HL-60 (cell line): ENCODE data around the gene ZKSCAN4.
A peak's percentile ranks its signal among the peaks of the same experiment; 100 is the strongest.

Experiments used
- DNase-seq, 2 experiments: peaks; one replicate each; pipeline ENCODE4 v3.0.0-alpha.2; 2010 to 2020; ENCODE audit warnings: low read depth in 1 of 2, low spot score in 1 of 2
- H3K27ac ChIP-seq: fragments of 250-450 bp; sonication (Bioruptor Pico); replicated peaks from 2 replicates; pipeline ENCODE4 v1.5.1; 2020; ENCODE audit warnings: mild to moderate bottlenecking, moderate library complexity
- H3K27me3 ChIP-seq: fragments of 250-450 bp; sonication (Bioruptor Pico); 2 replicates; pipeline ENCODE4 v1.5.1; 2021; ENCODE audit warnings: mild to moderate bottlenecking, moderate library complexity; ENCODE audit not compliant: insufficient read depth, poor library complexity, severe bottlenecking
- H3K4me3 ChIP-seq: replicated peaks from 2 replicates; pipeline ENCODE4 v1.5.1; 2011; ENCODE audit warnings: mild to moderate bottlenecking, control low read depth, low read length; ENCODE audit not compliant: insufficient read depth
- CTCF ChIP-seq: IDR thresholded peaks from one replicate; pipeline ENCODE4 v1.5.1; 2011; ENCODE audit warnings: low read length, control low read depth, inconsistent platforms; ENCODE audit not compliant: insufficient read depth
- GABPA ChIP-seq: IDR thresholded peaks from 2 replicates; pipeline ENCODE4 v1.6.1; 2012; ENCODE audit warnings: low read depth
- POLR2AphosphoS5 ChIP-seq: IDR thresholded peaks from 2 replicates; pipeline ENCODE4 v1.6.1; 2012; ENCODE audit warnings: low read depth
- REST ChIP-seq: IDR thresholded peaks from 2 replicates; pipeline ENCODE4 v1.6.1; 2012; ENCODE audit warnings: low read depth; ENCODE audit not compliant: insufficient replicate concordance
- SPI1 ChIP-seq: IDR thresholded peaks from 2 replicates; pipeline ENCODE4 v1.6.1; 2012; ENCODE audit warnings: low read depth, mild to moderate bottlenecking, borderline replicate concordance

Gene ZKSCAN4

GRCh38 chr6:28280595-28281287 lies 28.7 kb upstream of the ZKSCAN4 start:
- no peak for DNase-seq
- peak overlapping the region; percentile 66 for H3K4me3 ChIP-seq
- no peak for TF ChIP-seq GABPA
- no peak for TF ChIP-seq POLR2AphosphoS5
- TF ChIP-seq SPI1: no peak
- no peak for TF ChIP-seq CTCF
- no peak for TF ChIP-seq REST
- H3K27ac ChIP-seq: no peak overlapping the region; the same call in 1 of the 2 replicates
- H3K27me3 ChIP-seq: no peaks in the 10 kb centered on the region

- H3K27me3 ChIP-seq: no peaks in the 10 kb centered on the region
- H3K27ac ChIP-seq: no peak overlapping the region
- no peak for TF ChIP-seq CTCF
- DNase-seq: no peak
- H3K4me3 ChIP-seq: no peak overlapping the region
Measured at GRCh38 chr6:28277746-28278145, 25.7 kb upstream of the ZKSCAN4 start.

DNA sequence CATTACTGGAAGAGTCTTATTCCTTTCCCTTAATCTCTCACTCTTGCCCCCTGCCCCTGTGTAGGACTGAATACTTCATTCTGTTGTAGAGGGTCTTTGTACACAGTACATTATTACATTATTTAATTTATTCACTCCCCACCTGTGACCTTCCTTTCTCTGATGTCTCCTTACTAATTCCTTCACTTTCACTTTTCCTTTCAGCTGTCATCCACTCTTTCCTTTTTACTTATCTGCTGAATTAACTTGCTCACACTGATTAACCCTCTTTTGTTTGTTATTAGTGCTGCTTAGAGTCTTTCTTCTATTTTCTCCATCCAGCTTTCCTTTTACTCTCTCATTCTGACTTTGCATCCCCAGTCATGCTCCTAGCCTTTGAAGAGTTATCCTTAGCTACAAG lies 22.8 kb upstream of the ZKSCAN4 start:
- DNase-seq: no peak
- H3K4me3 ChIP-seq: no peak overlapping the region
- TF ChIP-seq CTCF (no peak), GABPA (no peak), REST (no peak), POLR2AphosphoS5 (no peak), SPI1 (no peak)

GRCh38 chr6:28269492-28269891 lies 17.4 kb upstream of the ZKSCAN4 start:
- no peak overlapping the region for H3K4me3 ChIP-seq
- no peak for DNase-seq
- TF ChIP-seq SPI1: no peak
- no peak for TF ChIP-seq POLR2AphosphoS5
- TF ChIP-seq GABPA: no peak
- TF ChIP-seq CTCF: no peak
- no peak for TF ChIP-seq REST
- H3K27me3 ChIP-seq: no peaks in the 10 kb centered on the region
- no peak overlapping the region for H3K27ac ChIP-seq

More for the DNA sequence above, 22.8 kb upstream of the ZKSCAN4 start:
- Histone ChIP-seq H3K27me3 (no peaks in the 10 kb centered on the region), H3K27ac (no peak overlapping the region)
